Fibroblast of lung (primary cell): Measurements from ENCODE around the gene MEN1. TPM values are rescaled to one million over a fixed set of nuclear protein-coding genes. Genes with fewer than 3 reads are reported as not detected.
"Not testable (repeated sequence)": the region's sequence is repeated elsewhere in the genome, so short reads cannot be mapped to it uniquely, and the experiment has no call there.

Experiments
- DNase-seq, 2 donors: peaks; one replicate each; pipeline versions ENCODE4 v3.0.0 to v3.0.0-alpha.2; 2010; ENCODE audit warnings: low read depth in 2 of 2
- H2AFZ ChIP-seq: 2 replicates; pipeline ENCODE4 v1.5.1; 2012; ENCODE audit warnings: low read length, control low read depth, inconsistent platforms
- H3K27ac ChIP-seq: 2 replicates; pipeline ENCODE4 v1.5.1; 2011; ENCODE audit warnings: low read length, control low read depth; ENCODE audit not compliant: insufficient read depth
- H3K27me3 ChIP-seq: 2 replicates; pipeline ENCODE4 v1.5.1; 2011; ENCODE audit warnings: mild to moderate bottlenecking, low read length; ENCODE audit not compliant: control insufficient read depth, insufficient read depth
- H3K36me3 ChIP-seq: 2 replicates; pipeline ENCODE4 v1.5.1; 2011; ENCODE audit warnings: low read length; ENCODE audit not compliant: control insufficient read depth, insufficient read depth
- H3K4me1 ChIP-seq: 2 replicates; pipeline ENCODE4 v1.5.1; 2011; ENCODE audit warnings: low read length; ENCODE audit not compliant: control insufficient read depth, insufficient read depth; ENCODE audit errors: extremely low read depth
- H3K4me2 ChIP-seq: 2 replicates; pipeline ENCODE4 v1.5.1; 2011; ENCODE audit warnings: low read length, control low read depth; ENCODE audit not compliant: insufficient read depth; ENCODE audit errors: extremely low read depth
- H3K4me3 ChIP-seq, 4 experiments: fragments of 200-600 bp in 1 of 4; sonication (generic) in 1 of 4; replicated peaks in 1 of 4; 2 replicates each; pipeline ENCODE4 v1.5.1; 2011 to 2016; ENCODE audit warnings: low read length in 4 of 4, low read depth in 3 of 4, mild to moderate bottlenecking in 3 of 4, control low read depth in 2 of 4, inconsistent platforms in 1 of 4, mixed read lengths in 1 of 4; ENCODE audit not compliant: insufficient read depth in 1 of 4; ENCODE audit errors: control extremely low read depth in 1 of 4
- H3K79me2 ChIP-seq: 2 replicates; pipeline ENCODE4 v1.5.1; 2012; ENCODE audit warnings: mild to moderate bottlenecking, low read length, inconsistent platforms; ENCODE audit not compliant: control insufficient read depth, insufficient read depth
- H3K9ac ChIP-seq: 2 replicates; pipeline ENCODE4 v1.5.1; 2011; ENCODE audit warnings: mild to moderate bottlenecking, low read length, control low read depth; ENCODE audit not compliant: insufficient read depth
- H3K9me3 ChIP-seq: 2 replicates; pipeline ENCODE4 v1.5.1; 2012; ENCODE audit warnings: low read depth, low read length; ENCODE audit not compliant: control insufficient read depth, insufficient read depth
- H4K20me1 ChIP-seq: 2 replicates; pipeline ENCODE4 v1.5.1; 2011; ENCODE audit warnings: low read length; ENCODE audit not compliant: control insufficient read depth, insufficient read depth; ENCODE audit errors: extremely low read depth
- CTCF ChIP-seq, 2 donors: IDR thresholded peaks in 1 of 2; conservative IDR thresholded peaks in 1 of 2; 1 replicate in 1 of 2; 2 replicates in 1 of 2; pipeline ENCODE4 v1.5.1; 2011 to 2012; ENCODE audit warnings: low read length in 2 of 2, control low read depth in 1 of 2, inconsistent platforms in 1 of 2, low read depth in 1 of 2, mild to moderate bottlenecking in 1 of 2
- EZH2 ChIP-seq: IDR thresholded peaks from 2 replicates; pipeline ENCODE4 v1.5.1; 2012; ENCODE audit warnings: low read length, control low read depth, mild to moderate bottlenecking; ENCODE audit errors: missing control alignments
- polyA plus RNA-seq, 2 donors: library from polyadenylated mRNA; depleted of rRNA in 1 of 2; stranded (reverse) in 1 of 2; unstranded in 1 of 2; fragments of >200 nt; gene quantifications; 2 replicates each; pipeline ENCODE4 v1.2.1, GENCODE V29; 2011 to 2012; ENCODE audit warnings: missing spikeins in 1 of 2
- total RNA-seq: library from RNA; depleted of rRNA; stranded (reverse); fragments of >200 nt; gene quantifications from 2 replicates; pipeline ENCODE4 v1.2.1, GENCODE V29; 2014

The MEN1 gene
- total and polyA plus RNA-seq, 2 donors (not counting 1 experiment from before 2014, with no cell fraction given), result 8.9 to 13.7 TPM

- no peaks in the 10 kb centered on the region for H3K9me3 ChIP-seq
- no peak for DNase-seq
- peaks cover 3% of the 10 kb centered on the region for H3K79me2 ChIP-seq
- no peak overlapping the region for H3K9ac ChIP-seq
- H3K27me3 ChIP-seq, result no peaks in the 10 kb centered on the region
- peaks cover 11% of the 10 kb centered on the region for H3K36me3 ChIP-seq
- H4K20me1 ChIP-seq, result no peaks in the 10 kb centered on the region
- no peak overlapping the region for H2AFZ ChIP-seq
- H3K4me2 ChIP-seq, result no peak overlapping the region
- H3K27ac ChIP-seq, result no peak overlapping the region
- peaks cover 18% of the 10 kb centered on the region for H3K4me1 ChIP-seq
- TF ChIP-seq EZH2, result no peak
- no peak for TF ChIP-seq CTCF (conservative IDR thresholded peaks at IDR 0.05 in 1 of 2, IDR thresholded peaks at IDR 0.05 in 1 of 2; ENCODE audit: low read depth in 1 of 2, low read length in 2 of 2)
- H3K4me3 ChIP-seq, result no peak overlapping the region
Measured at GRCh38 chr11:64848214-64848825, 38.0 kb upstream of the MEN1 start.

GRCh38 chr11:64846998-64847666 lies 36.8 kb upstream of the MEN1 start:
- H4K20me1 ChIP-seq, result no peaks in the 10 kb centered on the region
- H3K9me3 ChIP-seq, result no peaks in the 10 kb centered on the region
- H3K27ac ChIP-seq, result peak overlapping the region; percentile 19
- no peak overlapping the region for H3K4me2 ChIP-seq
- H2AFZ ChIP-seq, result peak overlapping the region; percentile 16
- TF ChIP-seq CTCF (conservative IDR thresholded peaks at IDR 0.05 in 1 of 2, IDR thresholded peaks at IDR 0.05 in 1 of 2; ENCODE audit: low read depth in 1 of 2, low read length in 2 of 2), result peak; percentile 79 to 84
- TF ChIP-seq EZH2, result no peak
- no peak overlapping the region for H3K9ac ChIP-seq
- peak; percentile 74 to 85 for DNase-seq
- H3K4me3 ChIP-seq, result no peak overlapping the region
- H3K4me1 ChIP-seq, result peaks cover 15% of the 10 kb centered on the region
- peaks cover 4% of the 10 kb centered on the region for H3K36me3 ChIP-seq
- no peaks in the 10 kb centered on the region for H3K27me3 ChIP-seq
- no peaks in the 10 kb centered on the region for H3K79me2 ChIP-seq

DNA sequence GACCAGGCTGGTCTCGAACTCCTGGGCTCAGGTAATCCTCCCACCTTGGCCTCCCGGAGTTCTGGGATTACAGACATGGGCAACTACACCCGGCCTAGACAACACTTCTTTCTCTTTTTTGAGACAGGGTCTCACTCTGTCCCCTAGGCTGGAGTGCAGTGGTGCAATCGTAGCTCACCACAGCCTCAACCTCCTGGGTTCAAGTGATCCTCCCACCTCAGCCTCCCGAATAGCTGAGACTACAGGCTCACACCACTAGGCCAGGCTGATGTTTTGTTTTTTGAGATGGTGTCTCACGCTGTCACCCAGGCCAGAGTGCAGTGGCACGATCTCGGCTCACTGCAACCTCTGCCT lies 35.4 kb upstream of the MEN1 start:
- not testable (repeated sequence) for H4K20me1 ChIP-seq, H3K36me3 ChIP-seq, H3K79me2 ChIP-seq, H3K27ac ChIP-seq, H3K9ac ChIP-seq, H3K4me2 ChIP-seq, H3K27me3 ChIP-seq, DNase-seq, H3K9me3 ChIP-seq, H2AFZ ChIP-seq, H3K4me1 ChIP-seq, H3K4me3 ChIP-seq
